Measurements from ENCODE around the gene LRRC3. TPM values are rescaled to one million over a fixed set of nuclear protein-coding genes. Genes with fewer than 3 reads are reported as not detected.

Gene LRRC3
- total and polyA plus RNA-seq, 2 of the 8 experiments (the other 6 are each of a cell fraction or from before 2014, with no cell fraction given): 3.1 to 5.4 TPM

DNA sequence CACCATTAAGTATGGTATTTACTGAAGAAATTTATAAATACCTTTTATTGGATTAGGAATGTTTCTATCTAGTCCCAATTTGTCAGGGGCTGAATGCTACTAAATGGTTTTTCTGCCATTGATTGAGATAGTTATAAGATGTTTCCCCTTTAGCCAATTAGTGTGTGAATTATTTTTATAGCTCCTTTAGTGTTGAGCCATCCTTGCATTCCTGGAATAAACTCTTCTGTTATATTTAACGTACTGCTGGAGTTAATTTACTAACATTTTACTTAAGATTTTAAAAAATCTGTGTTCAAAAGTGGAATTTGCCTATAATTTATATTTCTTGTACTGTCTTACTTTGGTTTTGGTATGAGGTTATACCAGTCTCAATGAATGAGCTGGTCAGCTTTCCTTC is 25.4 kb upstream of the LRRC3 start:
- Histone ChIP-seq H2BK12ac (ENCODE audit: low read depth, low read length) (no peak overlapping the region), H3K9ac (replicated peaks in 1 of 4; ENCODE audit: extremely low read depth in 1 of 4, low read depth in 3 of 4, low read length in 3 of 4) (no peak overlapping the region), H2BK15ac (ENCODE audit: low read length) (no peak overlapping the region), H4K8ac (ENCODE audit: extremely low read depth, insufficient read depth, low read length) (no peak overlapping the region), H3K79me2 (ENCODE audit: control insufficient read depth in 1 of 2, insufficient read depth in 2 of 2, low read length in 2 of 2) (no peaks in the 10 kb centered on the region), H3K9me3 (ENCODE audit: insufficient read depth in 2 of 2, low read depth in 1 of 2, low read length in 1 of 2) (peaks cover 0 to 4% of the 10 kb centered on the region in 2 experiments; a peak in 1 of 4 replicates), H3K23ac (ENCODE audit: insufficient read length) (no peak overlapping the region), H3K4me1 (replicated peaks in 1 of 4; ENCODE audit: control insufficient read depth in 3 of 4, insufficient read depth in 4 of 4, low read length in 3 of 4) (no peaks in the 10 kb centered on the region; a peak in 3 of 7 replicates), H3K4ac (replicated peaks; ENCODE audit: insufficient read length, low read depth, low read length) (no peak overlapping the region), H4K5ac (ENCODE audit: insufficient read length, low read depth, low read length) (no peak overlapping the region), H3K36me3 (ENCODE audit: control insufficient read depth in 2 of 4, insufficient read depth in 4 of 4, low read length in 3 of 4) (no peaks in the 10 kb centered on the region), H4K91ac (replicated peaks; ENCODE audit: insufficient read length, low read length) (no peak overlapping the region), H4K20me1 (replicated peaks in 1 of 2; ENCODE audit: control insufficient read depth in 1 of 2, insufficient read depth in 2 of 2, low read length in 2 of 2) (no peaks in the 10 kb centered on the region), H3K4me3 (ENCODE audit: extremely low read depth in 1 of 4, insufficient read depth in 2 of 4, low read depth in 3 of 4, low read length in 4 of 4) (no peak overlapping the region), H3K4me2 (ENCODE audit: insufficient read depth in 1 of 2, low read depth in 2 of 2, low read length in 2 of 2) (no peak overlapping the region), H3K79me1 (ENCODE audit: low read depth, low read length) (no peaks in the 10 kb centered on the region), H3K27ac (ENCODE audit: low read depth, low read length) (no peak overlapping the region), H2BK120ac (replicated peaks; ENCODE audit: low read depth, low read length) (no peak overlapping the region), H3K56ac (replicated peaks; ENCODE audit: insufficient read length, low read depth, low read length) (no peak overlapping the region), H2AFZ (ENCODE audit: low read length) (no peak overlapping the region), H3K14ac (ENCODE audit: insufficient read length) (no peak overlapping the region), H2BK20ac (ENCODE audit: low read length) (no peak overlapping the region), H3K27me3 (replicated peaks in 1 of 4; ENCODE audit: control insufficient read depth in 3 of 4, extremely low read depth in 1 of 4, insufficient read depth in 3 of 4, low read length in 3 of 4) (no peaks in the 10 kb centered on the region), H3K18ac (ENCODE audit: extremely low read depth, low read length) (no peak overlapping the region), H2BK5ac (ENCODE audit: low read depth, low read length) (no peak overlapping the region), H3K23me2 (ENCODE audit: low read depth, low read length) (0 out of 2 replicates have a peak, but pooled peaks cover 1% of the 10 kb centered on the region), H2AK5ac (ENCODE audit: low read depth, low read length) (no peak overlapping the region)
- ChIA-PET POLR2A (ENCODE audit: partially characterized antibody) (no interaction called here), CTCF (ENCODE audit: partially characterized antibody) (interaction anchor here (0.7 to 1.8 kb wide), 3 partner anchors 9 to 17 kb away, joined by 3 to 5 read pairs (median 3); no protein-coding TSS in a partner anchor)
- WGBS, 2 experiments (ENCODE audit: extremely low coverage in 1 of 2, insufficient coverage in 1 of 2, insufficient read length in 1 of 2, insufficient replicate concordance in 2 of 2, low coverage in 1 of 2, low lambda C conversion rate in 2 of 2, missing lambda C conversion rate in 1 of 2): 77% methylated on average over 1 of the region's 1 CpG; no CpG with 5 or more reads in 1 of the 2 experiments
- no peak for FAIRE-seq
- no peak for DNase-seq (ENCODE audit: low read depth in 1 of 2, low spot score in 2 of 2)
- TF ChIP-seq RBBP5 (IDR thresholded peaks at IDR 0.05; ENCODE audit: borderline replicate concordance, low read depth, low read length) (no peak), NRF1 (IDR thresholded peaks at IDR 0.05; ENCODE audit: low read depth, low read length) (no peak), ASH2L (IDR thresholded peaks at IDR 0.05; ENCODE audit: low read length) (no peak), CHD2 (IDR thresholded peaks at IDR 0.05; ENCODE audit: low read length) (no peak), BACH1 (IDR thresholded peaks at IDR 0.05; ENCODE audit: low read length) (no peak), KDM5A (IDR thresholded peaks at IDR 0.05; ENCODE audit: low read length) (no peak), TEAD4 (IDR thresholded peaks at IDR 0.05; ENCODE audit: low read depth, low read length) (no peak), SAP30 (IDR thresholded peaks at IDR 0.05; ENCODE audit: insufficient read depth, insufficient replicate concordance, low read length) (no peak), TAF1 (IDR thresholded peaks at IDR 0.05; ENCODE audit: low read depth, low read length) (no peak), SRF (IDR thresholded peaks at IDR 0.05; ENCODE audit: low read depth, low read length) (no peak), MAFK (IDR thresholded peaks at IDR 0.05; ENCODE audit: low read depth, low read length) (no peak), HDAC2 (IDR thresholded peaks at IDR 0.05; ENCODE audit: borderline replicate concordance in 1 of 2, low read depth in 2 of 2, low read length in 2 of 2) (no peak)
- TF ChIP-seq, protein P1, sequence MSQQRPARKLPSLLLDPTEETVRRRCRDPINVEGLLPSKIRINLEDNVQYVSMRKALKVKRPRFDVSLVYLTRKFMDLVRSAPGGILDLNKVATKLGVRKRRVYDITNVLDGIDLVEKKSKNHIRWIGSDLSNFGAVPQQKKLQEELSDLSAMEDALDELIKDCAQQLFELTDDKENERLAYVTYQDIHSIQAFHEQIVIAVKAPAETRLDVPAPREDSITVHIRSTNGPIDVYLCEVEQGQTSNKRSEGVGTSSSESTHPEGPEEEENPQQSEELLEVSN (IDR thresholded peaks at IDR 0.05): no peak
- TF ChIP-seq, protein P2, sequence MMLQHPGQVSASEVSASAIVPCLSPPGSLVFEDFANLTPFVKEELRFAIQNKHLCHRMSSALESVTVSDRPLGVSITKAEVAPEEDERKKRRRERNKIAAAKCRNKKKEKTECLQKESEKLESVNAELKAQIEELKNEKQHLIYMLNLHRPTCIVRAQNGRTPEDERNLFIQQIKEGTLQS (IDR thresholded peaks at IDR 0.05; ENCODE audit: insufficient read depth, low read depth, low read length): no peak

Data from H1 (cell line).